Osteoblast (primary cell): ENCODE measurements around the gene LANCL1. TPM values are rescaled to one million over a fixed set of nuclear protein-coding genes. Genes with fewer than 3 reads are reported as not detected.
"Not testable (repeated sequence)": the region's sequence is repeated elsewhere in the genome, so short reads cannot be mapped to it uniquely, and the experiment has no call there.

Experiments
- DNase-seq: peaks from one replicate; pipeline ENCODE4 v3.0.0; 2011; ENCODE audit warnings: low spot score, mixed read lengths; ENCODE audit not compliant: insufficient read length; ENCODE audit errors: missing footprints
- H2AFZ ChIP-seq: 2 replicates; pipeline ENCODE4 v1.6.0; 2011; ENCODE audit warnings: mild to moderate bottlenecking, low read length
- H3K27ac ChIP-seq: 2 replicates; pipeline ENCODE4 v1.5.1; 2011; ENCODE audit warnings: mild to moderate bottlenecking, low read depth, low read length, moderate library complexity
- H3K27me3 ChIP-seq: 2 replicates; pipeline ENCODE4 v1.6.0; 2012; ENCODE audit warnings: mild to moderate bottlenecking, control low read depth, inconsistent platforms, low read length, moderate library complexity; ENCODE audit not compliant: insufficient read depth
- H3K36me3 ChIP-seq: 2 replicates; pipeline ENCODE4 v1.5.1; 2011; ENCODE audit warnings: mild to moderate bottlenecking, low read length, control low read depth, moderate library complexity; ENCODE audit not compliant: insufficient read depth
- H3K4me1 ChIP-seq: 2 replicates; pipeline ENCODE4 v1.5.1; 2011; ENCODE audit warnings: mild to moderate bottlenecking, low read length, control low read depth, moderate library complexity; ENCODE audit not compliant: insufficient read depth
- H3K4me2 ChIP-seq: 2 replicates; pipeline ENCODE4 v1.6.0; 2011; ENCODE audit warnings: mild to moderate bottlenecking, low read length; ENCODE audit not compliant: insufficient read depth
- H3K4me3 ChIP-seq: fragments of 200-600 bp; sonication (generic); 3 replicates; pipeline ENCODE4 v1.5.1; 2012; ENCODE audit warnings: mild to moderate bottlenecking, low read length, inconsistent platforms; ENCODE audit not compliant: insufficient read depth
- H3K79me2 ChIP-seq: 2 replicates; pipeline ENCODE4 v1.6.0; 2012; ENCODE audit warnings: mild to moderate bottlenecking, low read length, control low read depth, inconsistent platforms; ENCODE audit not compliant: insufficient read depth
- H3K9me3 ChIP-seq: 2 replicates; pipeline ENCODE4 v1.5.1; 2011; ENCODE audit warnings: low read depth, low read length, control low read depth
- H4K20me1 ChIP-seq: 2 replicates; pipeline ENCODE4 v1.6.0; 2012; ENCODE audit warnings: mild to moderate bottlenecking, low read length, control low read depth; ENCODE audit not compliant: insufficient read depth
- total RNA-seq: library from RNA; depleted of rRNA; stranded (reverse); fragments of >200 nt; gene quantifications from 2 replicates; pipeline ENCODE4 v1.2.3, GENCODE V29; 2012
- TF ChIP-seq, protein P1 (sequence below): IDR thresholded peaks from 2 replicates; pipeline ENCODE4 v1.5.1; 2011; ENCODE audit warnings: mild to moderate bottlenecking, low read depth, low read length, moderate library complexity; ENCODE audit errors: extremely low read depth

The LANCL1 gene
- total RNA-seq, 1 donor = 35.8 TPM

DNA sequence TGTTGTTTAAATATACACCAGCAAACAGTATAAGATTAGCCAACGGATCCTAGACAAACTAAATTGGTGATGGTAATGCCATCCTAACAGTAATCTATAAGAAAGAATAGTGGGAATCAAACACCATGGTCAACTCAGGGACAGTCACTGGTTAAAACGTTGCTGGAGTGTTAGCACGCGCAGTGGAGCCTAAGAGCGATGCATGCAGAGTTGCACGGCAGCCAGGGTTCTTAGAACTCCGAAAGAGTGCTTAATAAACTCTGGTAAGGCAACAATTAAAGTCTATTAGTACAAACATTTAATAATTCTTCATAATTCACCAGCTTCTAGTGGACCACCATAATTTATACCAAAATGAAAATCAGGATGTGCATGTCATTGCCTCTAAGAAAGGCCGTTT lies 22.2 kb downstream of the LANCL1 start:
- H3K27me3 ChIP-seq = no peaks in the 10 kb centered on the region
- no peak overlapping the region for H3K4me3 ChIP-seq
- TF ChIP-seq, protein P1, sequence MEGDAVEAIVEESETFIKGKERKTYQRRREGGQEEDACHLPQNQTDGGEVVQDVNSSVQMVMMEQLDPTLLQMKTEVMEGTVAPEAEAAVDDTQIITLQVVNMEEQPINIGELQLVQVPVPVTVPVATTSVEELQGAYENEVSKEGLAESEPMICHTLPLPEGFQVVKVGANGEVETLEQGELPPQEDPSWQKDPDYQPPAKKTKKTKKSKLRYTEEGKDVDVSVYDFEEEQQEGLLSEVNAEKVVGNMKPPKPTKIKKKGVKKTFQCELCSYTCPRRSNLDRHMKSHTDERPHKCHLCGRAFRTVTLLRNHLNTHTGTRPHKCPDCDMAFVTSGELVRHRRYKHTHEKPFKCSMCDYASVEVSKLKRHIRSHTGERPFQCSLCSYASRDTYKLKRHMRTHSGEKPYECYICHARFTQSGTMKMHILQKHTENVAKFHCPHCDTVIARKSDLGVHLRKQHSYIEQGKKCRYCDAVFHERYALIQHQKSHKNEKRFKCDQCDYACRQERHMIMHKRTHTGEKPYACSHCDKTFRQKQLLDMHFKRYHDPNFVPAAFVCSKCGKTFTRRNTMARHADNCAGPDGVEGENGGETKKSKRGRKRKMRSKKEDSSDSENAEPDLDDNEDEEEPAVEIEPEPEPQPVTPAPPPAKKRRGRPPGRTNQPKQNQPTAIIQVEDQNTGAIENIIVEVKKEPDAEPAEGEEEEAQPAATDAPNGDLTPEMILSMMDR = no peak
- H3K4me2 ChIP-seq = no peak overlapping the region
- H4K20me1 ChIP-seq = no peaks in the 10 kb centered on the region
- DNase-seq = no peak
- H3K27ac ChIP-seq = no peak overlapping the region
- no peaks in the 10 kb centered on the region for H3K9me3 ChIP-seq
- peaks cover 33% of the 10 kb centered on the region for H3K36me3 ChIP-seq
- H3K4me1 ChIP-seq = no peaks in the 10 kb centered on the region
- no peak overlapping the region for H2AFZ ChIP-seq
- H3K79me2 ChIP-seq = peaks cover 5% of the 10 kb centered on the region

DNA sequence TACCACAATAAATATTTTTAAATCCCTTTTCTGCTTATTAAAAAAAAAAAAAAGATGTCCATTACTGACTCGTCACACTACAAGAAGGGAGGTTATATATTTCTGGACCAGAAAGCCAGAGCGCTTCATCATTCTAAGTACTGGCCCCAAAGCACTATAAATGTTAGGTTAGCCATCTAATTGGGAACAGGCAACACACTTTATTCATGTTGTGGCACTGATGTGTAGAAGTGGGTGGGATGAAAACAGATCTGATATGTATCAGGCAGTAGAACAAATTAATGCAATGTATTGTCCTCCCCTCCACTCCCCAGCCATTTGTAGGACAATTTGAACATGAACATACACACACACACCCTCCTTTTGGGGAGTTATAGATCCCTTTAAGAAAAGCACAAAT lies 24.4 kb downstream of the LANCL1 start:
- TF ChIP-seq, protein P1 = no peak
- Histone ChIP-seq H3K9me3 (no peaks in the 10 kb centered on the region), H2AFZ (no peak overlapping the region), H3K27ac (no peak overlapping the region), H3K4me1 (no peaks in the 10 kb centered on the region), H3K4me2 (no peak overlapping the region), H3K36me3 (peaks cover 22% of the 10 kb centered on the region), H3K4me3 (no peak overlapping the region), H4K20me1 (no peaks in the 10 kb centered on the region), H3K27me3 (no peaks in the 10 kb centered on the region), H3K79me2 (peaks cover 6% of the 10 kb centered on the region)
- DNase-seq = no peak

DNA sequence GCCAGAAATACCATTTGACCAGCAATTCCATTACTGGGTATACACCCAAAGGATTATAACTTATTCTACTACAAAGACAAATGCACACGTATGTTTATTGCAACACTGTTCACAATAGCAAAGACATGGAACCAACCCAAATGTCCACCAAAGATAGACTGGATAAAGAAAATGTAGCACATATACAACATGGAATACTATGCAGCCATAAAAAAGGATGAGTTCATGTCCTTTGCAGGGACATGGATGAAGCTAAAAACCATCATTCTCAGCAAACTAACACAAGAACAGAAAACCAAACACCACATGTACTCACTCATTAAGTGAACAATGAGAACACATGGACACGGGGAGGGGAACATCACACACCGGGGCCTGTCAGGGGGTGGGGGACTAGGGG lies 25.6 kb downstream of the LANCL1 start:
- DNase-seq, H3K4me1 ChIP-seq, H3K79me2 ChIP-seq, H3K4me2 ChIP-seq, H3K4me3 ChIP-seq, H2AFZ ChIP-seq, H3K9me3 ChIP-seq, H3K27ac ChIP-seq, H4K20me1 ChIP-seq, H3K27me3 ChIP-seq: not testable (repeated sequence)
- H3K36me3 ChIP-seq = peaks cover 19% of the 10 kb centered on the region

DNA sequence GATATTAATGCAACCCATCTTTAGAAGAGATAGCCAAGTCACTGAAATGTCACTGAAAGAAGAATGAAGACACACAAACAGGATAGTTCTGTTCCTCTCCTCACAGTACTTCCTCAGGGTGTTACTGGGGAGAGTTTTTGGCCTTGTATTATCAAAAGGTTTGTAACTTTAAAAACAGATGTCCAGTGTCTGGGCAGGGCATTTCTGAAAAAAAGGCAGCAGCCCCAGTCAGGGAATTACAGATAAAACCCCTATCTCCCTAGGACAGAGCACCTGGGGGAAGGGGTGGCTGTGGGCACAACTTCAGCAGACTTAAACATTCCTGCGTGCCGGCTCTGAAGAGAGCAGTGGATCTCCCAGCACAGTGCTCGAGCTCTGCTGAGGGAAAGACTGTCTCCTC lies 30.8 kb downstream of the LANCL1 start:
- no peaks in the 10 kb centered on the region for H3K9me3 ChIP-seq
- TF ChIP-seq, protein P1 = no peak
- DNase-seq = no peak
- peaks cover 4% of the 10 kb centered on the region for H3K79me2 ChIP-seq
- H2AFZ ChIP-seq = no peak overlapping the region
- no peaks in the 10 kb centered on the region for H3K4me1 ChIP-seq
- H3K27ac ChIP-seq = no peak overlapping the region
- no peaks in the 10 kb centered on the region for H3K27me3 ChIP-seq
- H3K36me3 ChIP-seq = no peaks in the 10 kb centered on the region
- H4K20me1 ChIP-seq = no peaks in the 10 kb centered on the region
- H3K4me3 ChIP-seq = no peak overlapping the region
- H3K4me2 ChIP-seq = no peak overlapping the region
